IgD-negative memory B cell (primary cell): ENCODE data around the gene PIM2. TPM values are rescaled to one million over a fixed set of nuclear protein-coding genes. Genes with fewer than 3 reads are reported as not detected.

Source experiments
- H3K27ac Mint-ChIP-seq, 3 donors: one replicate each; pipeline ENCODE4 v1.8.0; 2020 to 2022; ENCODE audit warnings: mild to moderate bottlenecking in 3 of 3, mixed read lengths in 3 of 3, moderate library complexity in 1 of 3
- H3K27me3 Mint-ChIP-seq: one replicate; pipeline ENCODE4 v1.8.0; 2021; ENCODE audit warnings: mixed read lengths
- H3K36me3 Mint-ChIP-seq: one replicate; pipeline ENCODE4 v1.8.0; 2020; ENCODE audit warnings: mild to moderate bottlenecking, mixed read lengths
- H3K4me1 Mint-ChIP-seq, 3 donors: one replicate each; pipeline ENCODE4 v1.8.0; 2020 to 2022; ENCODE audit warnings: mixed read lengths in 3 of 3, mild to moderate bottlenecking in 1 of 3
- H3K4me3 Mint-ChIP-seq, 4 donors: one replicate each; pipeline ENCODE4 v1.8.0; 2020 to 2022; ENCODE audit warnings: mild to moderate bottlenecking in 4 of 4, mixed read lengths in 4 of 4, moderate library complexity in 3 of 4
- H3K9me3 Mint-ChIP-seq, 3 donors: one replicate each; pipeline ENCODE4 v1.8.0; 2020 to 2021; ENCODE audit warnings: mixed read lengths in 3 of 3, mild to moderate bottlenecking in 1 of 3
- polyA plus RNA-seq: library from polyadenylated mRNA; unstranded; fragments of 300-500 nt; fragmentation: Illumina TruSeq; gene quantifications from one replicate; pipeline ENCODE4 v1.2.3, GENCODE V29; 2021

Gene PIM2
- polyA plus RNA-seq, 1 donor from 2014 or later: 216 TPM

GRCh38 chrX:48904180-48904579, 14.6 kb downstream of the PIM2 start:
- Mint-ChIP-seq H3K36me3 (peaks cover 4% of the 10 kb centered on the region), H3K27me3 (no peaks in the 10 kb centered on the region), H3K4me3 (peak overlapping the region in 1 of 4 donors; percentile 28), H3K9me3 (no peaks in the 10 kb centered on the region), H3K4me1 (peaks cover 0 to 4% (median 0%) of the 10 kb centered on the region in 3 donors), H3K27ac (peak overlapping the region in 1 of 3 donors; percentile 85)

- no peaks in the 10 kb centered on the region for H3K27me3 Mint-ChIP-seq
- peaks cover 0 to 5% (median 0%) of the 10 kb centered on the region in 3 donors for H3K4me1 Mint-ChIP-seq
- no peaks in the 10 kb centered on the region for H3K9me3 Mint-ChIP-seq
- peak overlapping the region in 1 of 4 donors; percentile 47 for H3K4me3 Mint-ChIP-seq
- H3K27ac Mint-ChIP-seq: peak overlapping the region in 1 of 3 donors; percentile 33
- H3K36me3 Mint-ChIP-seq: peaks cover 4% of the 10 kb centered on the region
These were observed 15.5 kb downstream of the PIM2 start for GRCh38 chrX:48903290-48903689.

GRCh38 chrX:48902776-48903175, 16.0 kb downstream of the PIM2 start:
- Mint-ChIP-seq H3K4me1 (peaks cover 0 to 5% (median 0%) of the 10 kb centered on the region in 3 donors), H3K9me3 (no peaks in the 10 kb centered on the region), H3K27me3 (no peaks in the 10 kb centered on the region), H3K36me3 (peaks cover 4% of the 10 kb centered on the region), H3K27ac (peak overlapping the region in 1 of 3 donors; percentile 9), H3K4me3 (peak overlapping the region in 1 of 4 donors; percentile 47)

GRCh38 chrX:48902135-48902534, 16.7 kb downstream of the PIM2 start:
- H3K36me3 Mint-ChIP-seq: peaks cover 4% of the 10 kb centered on the region
- peaks cover 0 to 5% (median 0%) of the 10 kb centered on the region in 3 donors for H3K4me1 Mint-ChIP-seq
- no peaks in the 10 kb centered on the region for H3K27me3 Mint-ChIP-seq
- peak overlapping the region in 1 of 3 donors; percentile 9 for H3K27ac Mint-ChIP-seq
- H3K4me3 Mint-ChIP-seq: no peak overlapping the region
- H3K9me3 Mint-ChIP-seq: no peaks in the 10 kb centered on the region

- Mint-ChIP-seq H3K9me3 (no peaks in the 10 kb centered on the region), H3K27ac (peak overlapping the region in 1 of 3 donors; percentile 73), H3K36me3 (peaks cover 4% of the 10 kb centered on the region), H3K4me1 (peaks cover 0 to 13% (median 2%) of the 10 kb centered on the region in 3 donors), H3K4me3 (no peak overlapping the region), H3K27me3 (no peaks in the 10 kb centered on the region)
These were observed 17.8 kb downstream of the PIM2 start for GRCh38 chrX:48901069-48901468.

- H3K27ac Mint-ChIP-seq: peak overlapping the region in 1 of 3 donors; percentile 88
These were observed 19.8 kb downstream of the PIM2 start for GRCh38 chrX:48899078-48899410.

GRCh38 chrX:48897625-48898306, 21.1 kb downstream of the PIM2 start, which contains the start of the genes PQBP1 and TIMM17B:
TSS of gene PQBP1 (plus strand) at chrX:48897930. CDS start at chrX:48898510, 580 bp downstream.
TSS of gene TIMM17B (minus strand) at chrX:48897768. CDS start at chrX:48897749, 19 bp downstream.
- H3K36me3 Mint-ChIP-seq: no peaks in the 10 kb centered on the region
- peaks cover 0 to 13% (median 2%) of the 10 kb centered on the region in 3 donors for H3K4me1 Mint-ChIP-seq
- H3K27me3 Mint-ChIP-seq: no peaks in the 10 kb centered on the region
- H3K9me3 Mint-ChIP-seq: no peaks in the 10 kb centered on the region
- peak within 1 kb of the TSS; percentile 75 to 94 (median 90) for H3K4me3 Mint-ChIP-seq
- H3K27ac Mint-ChIP-seq: peak within 1 kb of the TSS; percentile 61 to 97 (median 90)

More at GRCh38 chrX:48899078-48899410, 19.8 kb downstream of the PIM2 start:
- Mint-ChIP-seq H3K9me3 (no peaks in the 10 kb centered on the region), H3K4me3 (peak overlapping the region in 1 of 4 donors; percentile 12), H3K27me3 (no peaks in the 10 kb centered on the region), H3K4me1 (peaks cover 0 to 13% (median 2%) of the 10 kb centered on the region in 3 donors), H3K36me3 (peaks cover 2% of the 10 kb centered on the region)

- peak overlapping the region; percentile 61 to 97 (median 90) for H3K27ac Mint-ChIP-seq
- peaks cover 0 to 13% (median 2%) of the 10 kb centered on the region in 3 donors for H3K4me1 Mint-ChIP-seq
- H3K36me3 Mint-ChIP-seq: no peaks in the 10 kb centered on the region
- H3K27me3 Mint-ChIP-seq: no peaks in the 10 kb centered on the region
- no peaks in the 10 kb centered on the region for H3K9me3 Mint-ChIP-seq
- H3K4me3 Mint-ChIP-seq: peak overlapping the region; percentile 75 to 94 (median 90)
These were observed 21.6 kb downstream of the PIM2 start for GRCh38 chrX:48897157-48897624.

GRCh38 chrX:48896611-48897011, 22.2 kb downstream of the PIM2 start:
- Mint-ChIP-seq H3K4me1 (peaks cover 0 to 13% (median 2%) of the 10 kb centered on the region in 3 donors), H3K27me3 (no peaks in the 10 kb centered on the region), H3K9me3 (no peaks in the 10 kb centered on the region), H3K36me3 (no peaks in the 10 kb centered on the region), H3K27ac (peak overlapping the region; percentile 61 to 97 (median 90)), H3K4me3 (peak overlapping the region; percentile 75 to 94 (median 90))

GRCh38 chrX:48894891-48895290, 23.9 kb downstream of the PIM2 start:
- H3K4me1 Mint-ChIP-seq: peaks cover 0 to 15% (median 6%) of the 10 kb centered on the region in 3 donors
- H3K27ac Mint-ChIP-seq: peak overlapping the region in 1 of 3 donors; percentile 68
- no peaks in the 10 kb centered on the region for H3K36me3 Mint-ChIP-seq
- no peaks in the 10 kb centered on the region for H3K9me3 Mint-ChIP-seq
- H3K27me3 Mint-ChIP-seq: peaks cover 1% of the 10 kb centered on the region
- H3K4me3 Mint-ChIP-seq: peak overlapping the region in 1 of 4 donors; percentile 65

GRCh38 chrX:48893556-48894348, 25.1 kb downstream of the PIM2 start:
- H3K27ac Mint-ChIP-seq: peak overlapping the region in 1 of 3 donors; percentile 78
- H3K4me3 Mint-ChIP-seq: peak overlapping the region in 1 of 4 donors; percentile 65
- H3K36me3 Mint-ChIP-seq: no peaks in the 10 kb centered on the region
- peaks cover 0 to 13% (median 6%) of the 10 kb centered on the region in 3 donors for H3K4me1 Mint-ChIP-seq
- H3K27me3 Mint-ChIP-seq: peaks cover 1% of the 10 kb centered on the region
- no peaks in the 10 kb centered on the region for H3K9me3 Mint-ChIP-seq

- H3K27me3 Mint-ChIP-seq: peaks cover 1% of the 10 kb centered on the region
- no peaks in the 10 kb centered on the region for H3K36me3 Mint-ChIP-seq
- no peak overlapping the region for H3K27ac Mint-ChIP-seq
- no peaks in the 10 kb centered on the region for H3K9me3 Mint-ChIP-seq
- H3K4me3 Mint-ChIP-seq: peak overlapping the region in 2 of 4 donors; percentile 21 to 47
- peaks cover 0 to 10% (median 6%) of the 10 kb centered on the region in 3 donors for H3K4me1 Mint-ChIP-seq
These were observed 25.9 kb downstream of the PIM2 start for GRCh38 chrX:48892896-48893295.

GRCh38 chrX:48891402-48892288, 27.2 kb downstream of the PIM2 start:
- Mint-ChIP-seq H3K9me3 (no peaks in the 10 kb centered on the region), H3K4me3 (peak overlapping the region; percentile 82 to 91 (median 88)), H3K4me1 (peaks cover 0 to 6% (median 5%) of the 10 kb centered on the region in 3 donors), H3K36me3 (no peaks in the 10 kb centered on the region), H3K27ac (peak overlapping the region; percentile 59 to 83 (median 81)), H3K27me3 (peaks cover 1% of the 10 kb centered on the region)

- H3K36me3 Mint-ChIP-seq: no peaks in the 10 kb centered on the region
- H3K9me3 Mint-ChIP-seq: no peaks in the 10 kb centered on the region
- H3K27me3 Mint-ChIP-seq: peaks cover 1% of the 10 kb centered on the region
- H3K4me3 Mint-ChIP-seq: peak overlapping the region; percentile 86 to 91 (median 88)
- H3K4me1 Mint-ChIP-seq: peaks cover 0 to 4% (median 2%) of the 10 kb centered on the region in 3 donors
- H3K27ac Mint-ChIP-seq: peak overlapping the region; percentile 59 to 81 (median 64)
These were observed 27.9 kb downstream of the PIM2 start for GRCh38 chrX:48890934-48891401.
